Epithelial cell of proximal tubule (primary cell): ENCODE data around the gene PER3. TPM values are rescaled to one million over a fixed set of nuclear protein-coding genes. Genes with fewer than 3 reads are reported as not detected.

ENCODE experiments used
- DNase-seq: peaks from one replicate; pipeline ENCODE4 v3.0.0-alpha.2; 2011; ENCODE audit warnings: low read depth
- H3K4me3 ChIP-seq: 2 replicates; pipeline ENCODE4 v1.5.1; 2011; ENCODE audit warnings: low read depth, mild to moderate bottlenecking, low read length
- total RNA-seq: library from RNA; depleted of rRNA; stranded (reverse); fragments of >200 nt; gene quantifications from 2 replicates; pipeline ENCODE4 v1.2.3, GENCODE V29; 2015
- TF ChIP-seq, protein P1 (sequence below): conservative IDR thresholded peaks from 2 replicates; pipeline ENCODE4 v1.5.1; 2012; ENCODE audit warnings: low read depth, mild to moderate bottlenecking, low read length

Gene PER3
- total RNA-seq, 1 donor from 2014 or later = 2.5 TPM

GRCh38 chr1:7761103-7761502 is 23.0 kb upstream of the PER3 start:
- TF ChIP-seq, protein P1, sequence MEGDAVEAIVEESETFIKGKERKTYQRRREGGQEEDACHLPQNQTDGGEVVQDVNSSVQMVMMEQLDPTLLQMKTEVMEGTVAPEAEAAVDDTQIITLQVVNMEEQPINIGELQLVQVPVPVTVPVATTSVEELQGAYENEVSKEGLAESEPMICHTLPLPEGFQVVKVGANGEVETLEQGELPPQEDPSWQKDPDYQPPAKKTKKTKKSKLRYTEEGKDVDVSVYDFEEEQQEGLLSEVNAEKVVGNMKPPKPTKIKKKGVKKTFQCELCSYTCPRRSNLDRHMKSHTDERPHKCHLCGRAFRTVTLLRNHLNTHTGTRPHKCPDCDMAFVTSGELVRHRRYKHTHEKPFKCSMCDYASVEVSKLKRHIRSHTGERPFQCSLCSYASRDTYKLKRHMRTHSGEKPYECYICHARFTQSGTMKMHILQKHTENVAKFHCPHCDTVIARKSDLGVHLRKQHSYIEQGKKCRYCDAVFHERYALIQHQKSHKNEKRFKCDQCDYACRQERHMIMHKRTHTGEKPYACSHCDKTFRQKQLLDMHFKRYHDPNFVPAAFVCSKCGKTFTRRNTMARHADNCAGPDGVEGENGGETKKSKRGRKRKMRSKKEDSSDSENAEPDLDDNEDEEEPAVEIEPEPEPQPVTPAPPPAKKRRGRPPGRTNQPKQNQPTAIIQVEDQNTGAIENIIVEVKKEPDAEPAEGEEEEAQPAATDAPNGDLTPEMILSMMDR = no peak
- no peak overlapping the region for H3K4me3 ChIP-seq
- no peak for DNase-seq

GRCh38 chr1:7767176-7767575 is 16.9 kb upstream of the PER3 start:
- TF ChIP-seq, protein P1 = no peak
- H3K4me3 ChIP-seq = no peak overlapping the region
- no peak for DNase-seq

DNA sequence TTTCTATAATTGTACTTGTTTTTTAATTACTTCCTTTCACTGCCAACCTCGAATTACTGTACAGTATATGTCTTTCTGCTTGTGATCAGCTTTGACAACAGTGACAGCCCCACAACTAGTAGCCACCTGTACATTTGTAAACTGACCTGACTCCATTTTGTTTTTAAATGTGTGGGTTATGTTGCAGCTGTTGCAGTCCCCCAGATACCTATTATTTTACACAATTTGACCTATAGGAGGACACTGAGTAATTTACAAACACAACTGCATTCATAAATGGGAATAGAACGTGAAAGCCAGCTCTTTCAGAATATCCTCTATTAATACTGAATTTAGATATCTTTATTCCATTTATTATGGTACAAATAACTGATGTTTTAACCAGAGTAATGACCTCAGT is 15.5 kb upstream of the PER3 start:
- TF ChIP-seq, protein P1 = no peak
- no peak overlapping the region for H3K4me3 ChIP-seq
- no peak for DNase-seq

GRCh38 chr1:7769673-7770412 is 14.2 kb upstream of the PER3 start:
- DNase-seq = no peak
- TF ChIP-seq, protein P1 = no peak
- no peak overlapping the region for H3K4me3 ChIP-seq

DNA sequence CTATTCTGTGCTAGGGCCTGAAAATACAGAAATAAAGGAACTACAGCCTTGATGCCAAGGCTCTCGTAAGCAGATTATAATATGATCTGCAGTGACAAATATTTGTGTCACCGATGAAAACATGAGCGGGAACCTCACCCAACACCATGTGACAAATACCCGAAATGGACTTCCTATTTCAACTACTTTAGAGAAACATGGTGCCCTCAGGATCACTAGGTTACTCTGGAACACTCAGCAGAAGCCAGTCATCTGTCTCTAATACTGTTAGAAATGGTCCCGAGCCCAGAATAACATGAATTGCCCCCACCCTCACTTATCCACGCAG is 13.5 kb upstream of the PER3 start:
- no peak for DNase-seq
- H3K4me3 ChIP-seq = peak overlapping the region; percentile 93
- TF ChIP-seq, protein P1 = no peak

DNA sequence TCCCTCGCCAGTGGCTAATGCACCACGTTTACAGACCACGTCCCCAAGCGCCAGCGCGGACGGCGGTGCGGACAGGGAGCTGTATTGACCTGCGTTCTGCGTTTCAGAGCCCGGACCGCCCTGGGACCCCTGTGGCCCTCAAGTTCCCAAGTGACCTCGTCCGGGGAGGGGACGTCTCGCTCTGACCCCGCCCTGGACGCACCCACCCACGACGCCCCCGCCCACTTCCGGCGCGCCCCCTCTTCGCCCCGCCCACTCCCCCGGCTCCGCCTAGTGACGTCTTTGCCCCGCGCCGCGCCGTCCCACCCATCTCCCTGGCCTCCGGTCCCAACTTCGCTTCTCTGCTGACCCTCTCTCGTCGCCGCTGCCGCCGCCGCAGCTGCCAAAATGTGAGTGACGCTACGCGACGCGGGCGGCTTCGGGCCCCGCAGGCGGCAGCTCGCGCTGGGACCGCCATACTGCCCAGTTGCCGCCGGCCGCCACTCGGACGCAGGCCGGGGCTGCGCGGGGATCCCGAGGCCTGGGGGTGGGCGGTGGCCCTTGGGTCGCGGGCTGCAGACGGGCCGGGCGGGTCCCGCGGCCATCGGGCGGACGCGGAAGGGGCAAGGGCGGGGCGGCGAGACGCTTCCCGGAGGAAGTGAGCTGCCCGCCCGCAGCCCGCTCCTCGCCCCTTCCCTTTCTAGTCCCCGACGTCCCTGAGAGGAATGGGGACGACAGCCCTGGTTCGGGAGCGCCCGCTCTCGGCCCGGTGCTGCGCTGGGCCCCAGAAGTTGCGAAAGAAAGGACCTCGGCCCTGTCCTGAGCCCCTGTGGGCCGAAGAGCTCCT is 12.9 kb upstream of the PER3 start, which contains the start of gene VAMP3:
TSS of gene VAMP3 (plus strand) at position 300 of the 826 bp plus-strand sequence. CDS start at position 388, 88 bp downstream.
- TF ChIP-seq, protein P1 = no peak
- peak within 1 kb of the TSS; percentile 93 for H3K4me3 ChIP-seq
- DNase-seq = no peak
